Stimulated activated CD4-positive, alpha-beta T cell treated with anti-CD3 and anti-CD28 coated beads, Interleukin-4, amount 100 ng/mL, for 24 hours (primary cell): ENCODE results near the gene RPS6KA2.

Source experiments
- DNase-seq: peaks from one replicate; pipeline ENCODE4 v3.0.0-alpha.2; 2020

RPS6KA2 gene

DNA sequence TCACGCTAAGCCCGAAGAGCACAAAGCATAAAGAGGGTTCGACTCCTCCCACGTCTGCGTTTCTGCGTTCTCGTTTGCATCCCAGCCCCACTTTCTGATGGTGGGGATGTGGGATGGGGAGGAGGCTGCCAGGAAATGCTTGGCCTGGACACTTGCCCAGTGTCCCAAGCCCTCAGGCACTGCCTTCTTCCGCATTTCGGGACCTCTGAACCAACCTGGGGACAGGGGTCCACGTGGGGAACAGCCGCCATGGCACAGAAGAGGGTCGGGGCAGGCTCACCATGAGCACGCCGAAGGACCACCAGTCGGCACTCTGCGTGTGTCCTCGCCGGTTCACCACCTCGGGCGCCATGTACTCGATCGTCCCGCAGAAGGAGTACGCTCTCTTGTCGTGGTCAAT lies 128.8 kb downstream of the RPS6KA2 start:
- DNase-seq, result no peak

DNA sequence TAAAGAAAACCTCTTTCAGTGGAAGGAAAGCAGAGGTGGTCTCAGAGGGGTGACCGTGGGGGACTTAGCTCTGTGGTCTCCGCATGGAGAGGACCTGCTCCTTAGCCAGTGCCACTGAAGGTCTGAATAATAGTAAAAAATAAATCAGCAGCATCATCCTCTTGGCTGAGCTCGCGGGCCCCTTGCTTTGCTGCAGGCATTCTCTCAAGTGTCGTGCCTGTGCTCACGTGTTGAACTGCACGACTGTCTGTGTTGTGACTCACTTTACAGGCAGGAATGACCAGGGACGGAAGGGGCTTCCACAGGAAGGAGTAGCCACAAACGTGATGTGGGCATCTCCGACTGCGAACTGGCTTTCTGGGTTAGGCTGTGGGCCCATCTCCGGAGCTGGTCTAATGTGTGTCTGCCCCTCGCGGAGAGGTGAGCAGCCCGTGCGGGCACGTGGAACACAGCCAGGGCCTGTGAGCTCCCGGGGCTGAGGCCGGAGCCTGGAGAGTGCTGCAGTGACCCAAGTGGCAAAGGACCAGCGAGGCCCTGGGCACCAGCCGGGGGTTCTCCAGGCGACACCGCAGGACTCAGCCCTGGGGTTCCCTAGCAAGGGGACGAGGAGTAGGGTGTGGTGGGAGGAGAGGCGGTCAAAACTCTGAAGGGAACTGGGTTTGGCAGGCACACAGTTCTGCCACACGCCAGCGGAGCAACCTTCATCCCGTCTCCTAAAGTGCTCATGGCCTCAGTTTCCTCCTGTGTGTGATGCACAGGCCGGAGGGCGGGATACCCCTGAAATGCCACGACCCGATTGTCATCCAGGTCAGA lies 129.8 kb downstream of the RPS6KA2 start:
- DNase-seq, result no peak

DNA sequence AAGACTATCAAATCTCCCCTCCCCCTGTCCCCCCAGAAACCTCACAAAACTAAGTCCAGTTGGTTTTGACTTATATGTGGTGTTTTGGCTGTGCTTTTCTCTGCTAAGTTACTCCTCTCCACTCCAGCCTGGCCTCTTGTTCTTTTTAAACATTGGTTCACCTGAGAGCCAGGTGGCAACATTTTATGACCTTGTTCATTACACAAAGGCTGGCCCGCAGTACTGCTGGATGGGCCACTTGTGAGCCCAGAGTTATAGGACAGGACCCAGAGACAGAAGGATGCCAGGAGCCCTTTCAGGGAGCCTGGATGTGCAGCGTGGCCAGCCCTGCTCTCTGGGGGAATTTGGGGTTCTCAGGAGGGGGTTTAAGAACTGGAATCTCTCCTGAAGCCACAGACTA lies 130.6 kb downstream of the RPS6KA2 start:
- no peak for DNase-seq

DNA sequence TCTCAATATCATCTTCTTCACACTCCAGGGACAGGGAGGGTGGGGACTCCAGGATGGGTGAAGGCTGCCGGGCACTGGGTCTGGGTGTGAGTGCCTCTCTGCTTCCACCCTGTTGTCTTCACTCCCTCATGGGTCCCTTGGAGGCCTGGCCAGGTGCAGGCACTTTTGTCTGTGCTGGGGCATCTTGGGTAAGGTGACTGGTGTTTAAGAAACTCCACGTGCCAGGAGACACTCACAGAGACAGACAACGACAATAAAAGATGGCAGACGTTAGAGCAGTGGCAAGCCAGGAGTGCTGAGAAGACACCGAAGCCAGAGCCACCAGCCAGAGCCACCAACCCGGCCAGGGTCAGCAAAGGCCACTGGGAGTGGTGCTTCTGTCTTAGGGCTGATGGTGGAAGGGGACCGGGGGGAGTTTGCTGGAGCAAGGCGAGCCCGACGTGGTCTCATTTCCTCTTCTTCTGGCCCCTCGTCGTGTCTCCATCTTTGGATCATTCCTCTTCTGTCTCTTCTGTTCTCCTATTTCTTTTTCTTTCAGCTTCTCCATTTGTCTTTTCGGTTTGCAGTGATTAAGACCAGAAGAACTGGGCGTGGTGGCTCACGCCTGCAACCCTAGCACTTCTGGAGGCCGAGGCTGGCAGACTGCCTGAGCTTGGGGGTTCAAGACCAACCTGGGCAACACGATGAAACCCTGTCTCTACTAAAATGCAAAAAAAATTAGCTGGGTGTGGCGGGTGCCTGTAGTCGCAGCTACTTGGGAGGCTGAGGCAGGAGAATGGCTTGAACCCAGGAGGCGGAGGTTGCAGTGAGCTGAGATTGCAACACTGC lies 131.3 kb downstream of the RPS6KA2 start:
- no peak for DNase-seq

DNA sequence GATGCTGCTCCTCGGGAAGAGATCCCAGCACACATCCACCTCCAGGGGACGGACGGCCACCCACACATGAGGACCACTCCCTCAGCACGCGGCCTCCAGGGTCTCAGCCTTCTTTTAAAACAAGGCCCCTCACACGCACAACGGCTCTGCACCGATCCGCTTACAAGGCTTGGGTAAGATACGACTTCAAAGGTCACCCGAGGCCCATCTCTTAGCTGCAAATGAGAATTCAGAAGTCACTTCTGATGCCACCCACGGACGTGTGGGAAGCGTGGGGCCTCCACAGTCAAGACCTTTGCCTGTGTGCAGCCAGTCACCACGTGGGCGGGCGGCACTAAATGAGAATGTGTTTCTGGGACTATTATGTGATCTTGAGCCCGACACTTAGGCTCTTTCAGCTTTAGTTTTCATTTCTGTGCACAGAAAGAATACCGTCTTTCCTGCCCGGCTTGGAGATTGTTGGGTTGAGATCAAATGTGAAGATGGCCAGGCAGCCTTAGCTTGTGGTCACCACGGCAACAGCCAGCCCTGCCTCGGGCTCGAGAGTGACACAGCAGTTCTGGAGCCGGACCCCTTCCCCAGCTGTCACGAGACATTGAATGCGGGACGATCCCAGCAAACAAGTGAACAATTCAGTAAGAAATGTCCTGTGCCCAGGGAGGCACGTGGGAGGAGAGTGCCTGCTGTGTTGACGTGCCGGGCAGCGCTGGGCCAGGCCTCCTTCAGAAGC lies 132.1 kb downstream of the RPS6KA2 start:
- DNase-seq, result peak; percentile 56

DNA sequence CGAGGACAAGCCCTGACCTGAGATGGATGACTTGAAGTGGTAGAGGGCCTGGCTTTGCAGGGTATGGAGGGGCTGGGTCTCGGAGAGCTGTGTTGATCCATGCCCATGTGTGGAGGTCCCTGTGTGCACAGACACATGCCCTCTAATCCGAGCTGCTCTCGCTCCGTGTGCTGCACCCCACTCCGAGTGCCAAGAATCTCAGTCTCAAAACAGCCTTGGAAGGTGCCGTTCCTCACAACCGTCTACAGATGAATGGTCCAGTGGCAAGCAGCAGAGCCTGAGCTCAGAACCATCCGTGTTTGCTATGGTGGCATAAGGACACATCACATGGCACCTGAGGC lies 133.0 kb downstream of the RPS6KA2 start:
- DNase-seq, result no peak

DNA sequence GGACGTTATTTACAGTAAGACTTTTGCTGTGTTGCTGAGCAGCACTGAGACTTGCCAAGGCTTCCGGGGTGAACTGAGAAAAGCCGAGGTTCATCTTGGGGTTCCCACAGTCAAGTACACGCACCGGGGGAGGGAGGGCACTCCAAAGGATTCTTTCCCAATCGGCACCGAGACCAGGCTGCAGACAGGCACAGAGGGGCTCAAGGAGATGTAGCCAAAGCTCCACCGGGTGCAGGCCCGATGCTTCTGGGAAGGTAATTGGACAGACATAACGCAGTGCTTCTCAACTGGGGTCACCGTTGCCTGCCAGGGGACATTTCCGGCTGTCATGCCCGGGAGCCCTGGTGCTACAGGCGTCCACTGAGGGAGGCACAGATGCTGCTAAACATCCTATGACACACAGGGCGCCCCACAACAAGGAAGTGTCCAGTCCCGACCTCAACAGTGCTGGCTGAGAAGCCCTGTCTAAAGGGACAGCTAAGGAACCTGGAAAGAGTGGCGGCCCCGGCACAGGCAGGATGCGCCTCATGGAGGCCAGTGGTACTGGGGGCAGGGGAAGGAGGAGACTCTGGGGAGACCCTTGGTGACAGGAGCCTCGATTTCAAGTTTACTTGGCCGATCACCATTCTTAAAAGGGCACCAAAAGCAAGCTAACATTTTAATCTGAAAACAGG lies 133.5 kb downstream of the RPS6KA2 start:
- DNase-seq, result no peak

DNA sequence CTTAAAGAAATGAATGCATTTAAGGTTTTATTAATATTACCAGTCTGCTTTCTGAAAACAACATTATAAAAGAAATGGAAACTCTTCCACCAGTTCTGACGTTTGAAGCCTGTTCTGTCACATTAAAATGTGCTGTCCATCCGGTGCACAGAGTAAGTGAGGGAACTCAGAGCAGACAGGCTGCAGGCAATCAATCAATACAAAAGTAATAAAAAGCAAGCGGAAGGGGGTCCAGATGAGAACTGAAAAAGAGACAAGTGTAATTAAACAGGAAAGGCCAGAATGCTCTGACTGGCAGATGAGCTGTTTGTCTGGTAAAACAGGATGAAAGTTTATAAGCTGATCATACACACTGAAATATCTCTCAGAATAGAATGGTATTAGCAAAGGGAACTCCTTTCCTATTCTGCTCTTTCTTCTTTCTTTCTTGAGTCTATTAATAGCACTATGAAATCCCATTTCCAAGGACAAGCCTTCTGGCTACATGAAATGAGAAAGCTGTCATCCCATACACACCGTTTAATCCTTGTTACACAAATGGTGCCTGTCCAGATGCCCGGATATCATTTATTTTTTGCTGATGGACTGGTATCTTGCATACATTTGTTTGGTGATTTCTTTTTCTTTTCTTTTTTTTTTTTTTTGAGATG lies 134.8 kb downstream of the RPS6KA2 start:
- DNase-seq, result no peak

DNA sequence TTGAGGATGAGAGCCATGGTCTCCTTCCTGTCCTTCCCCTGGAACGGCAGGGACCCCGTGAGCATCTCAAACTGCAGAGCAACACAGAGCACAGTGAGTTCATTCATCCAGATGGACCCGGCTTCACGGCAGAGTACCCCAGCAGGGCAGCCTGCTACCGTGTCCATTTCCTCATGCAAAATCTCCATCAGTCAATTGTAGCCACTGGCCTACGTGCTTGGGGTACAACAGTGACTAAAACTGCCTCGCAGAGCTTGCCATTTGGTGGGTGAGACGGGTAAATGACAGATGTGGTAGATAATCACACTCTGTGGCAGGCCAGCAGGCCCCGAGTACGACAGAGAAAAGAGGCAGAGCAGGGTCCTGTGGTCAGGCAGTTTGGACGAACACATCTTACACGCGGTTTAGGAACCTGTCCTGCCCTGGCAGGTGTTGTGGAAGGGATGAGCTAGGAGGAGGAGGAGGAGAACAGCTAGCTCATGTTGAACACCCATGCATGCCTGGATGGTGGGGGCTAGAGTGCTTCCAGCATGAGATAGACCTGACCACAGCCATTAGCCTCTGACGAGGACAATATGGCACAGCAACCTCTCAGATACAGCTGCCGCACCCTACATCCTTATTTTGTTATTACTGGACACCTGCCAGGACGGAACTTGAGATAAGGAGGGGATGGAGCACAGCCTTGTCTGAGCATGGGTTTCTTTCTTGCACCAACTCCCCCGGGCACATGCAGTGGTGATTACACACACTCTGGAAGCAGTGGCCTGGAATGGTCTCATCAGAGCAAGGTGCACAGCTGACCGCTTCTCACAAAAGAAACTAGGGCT lies 136.2 kb downstream of the RPS6KA2 start:
- DNase-seq, result no peak

DNA sequence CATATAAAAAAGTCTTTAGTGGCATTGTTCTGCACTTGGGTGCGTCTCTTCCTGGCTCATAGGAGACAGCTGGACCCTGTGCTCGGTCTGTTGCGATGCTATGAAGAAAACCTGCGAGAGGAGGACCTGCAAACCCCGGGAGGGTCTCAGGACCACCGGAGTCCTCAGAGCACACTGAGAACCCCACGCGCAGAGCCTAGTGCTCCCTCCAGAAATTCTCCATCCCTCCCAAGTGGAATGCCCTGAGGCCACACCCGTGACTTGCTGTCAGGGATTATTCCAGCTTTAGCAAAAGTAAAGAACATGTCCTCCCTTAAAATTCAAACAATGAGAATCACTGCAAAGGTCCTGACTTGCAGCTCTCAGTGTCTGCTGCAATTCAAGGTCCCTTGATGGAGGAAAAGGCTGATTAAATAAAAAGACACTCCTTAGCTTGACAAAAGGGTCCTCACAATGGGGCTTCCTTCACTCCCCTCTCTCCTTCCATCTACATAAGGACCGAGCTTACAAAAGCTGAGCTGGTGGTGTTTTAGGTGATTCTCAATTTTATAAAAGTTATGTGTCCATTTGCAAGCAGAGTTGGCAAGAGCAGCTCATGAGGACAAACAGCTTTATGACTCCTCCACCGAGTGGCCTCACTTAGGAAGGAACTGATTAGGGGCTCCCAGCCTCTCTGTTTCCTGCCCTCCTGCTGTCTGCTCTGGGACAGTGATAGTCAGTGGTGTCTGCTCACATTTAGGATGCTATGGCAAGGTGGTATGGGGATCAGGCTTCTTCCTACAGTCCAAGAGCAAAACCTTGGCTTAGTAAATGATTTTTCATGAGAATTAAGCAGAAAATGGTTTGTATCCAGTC lies 137.5 kb downstream of the RPS6KA2 start:
- DNase-seq, result no peak

DNA sequence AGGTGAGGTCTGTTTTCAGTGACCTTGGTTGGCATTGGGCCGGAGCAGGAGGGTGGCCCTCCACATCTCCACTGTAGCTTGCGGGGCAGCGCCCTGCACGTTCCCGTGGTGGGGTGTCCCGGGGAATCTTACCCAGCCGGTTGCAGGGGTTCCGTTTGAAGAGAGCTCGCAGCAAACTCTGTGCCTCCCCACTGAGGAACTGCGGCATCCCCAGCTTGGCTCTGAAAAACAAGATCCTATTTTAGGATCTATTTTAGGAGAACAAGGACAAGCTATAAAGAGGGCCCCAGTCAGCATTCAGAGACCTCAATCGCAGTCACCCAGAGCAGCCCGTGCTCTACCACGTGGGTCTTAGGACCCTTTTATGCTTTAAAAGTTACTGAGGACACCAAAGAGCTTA lies 138.3 kb downstream of the RPS6KA2 start:
- DNase-seq, result no peak

DNA sequence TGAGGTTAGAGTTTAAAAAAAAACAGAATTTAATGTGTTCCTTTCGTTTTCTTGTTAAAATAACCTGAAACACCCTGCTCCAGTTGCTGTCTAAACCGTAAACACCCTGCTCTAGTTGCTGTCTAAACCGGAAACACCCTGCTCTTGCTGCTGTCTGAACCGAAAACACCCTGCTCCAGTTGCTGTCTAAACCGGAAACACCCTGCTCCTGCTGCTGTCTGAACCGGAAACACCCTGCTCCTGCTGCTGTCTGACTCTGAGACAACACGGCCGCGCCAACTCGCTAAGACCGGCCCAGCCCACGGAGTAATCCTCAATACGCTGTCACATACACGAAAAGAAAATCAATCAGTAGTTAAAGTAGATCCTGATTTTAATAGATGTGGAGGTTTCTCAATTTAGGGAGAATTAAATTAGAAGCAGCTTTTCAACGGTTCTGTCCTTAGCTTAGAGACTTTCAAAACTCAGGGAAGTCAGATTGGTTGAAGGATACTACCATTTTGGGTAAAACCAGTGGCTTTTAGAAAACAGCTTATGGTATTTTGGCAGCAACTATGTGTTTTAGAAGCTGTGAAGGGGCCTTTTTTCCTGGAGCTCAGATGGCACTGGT lies 138.9 kb downstream of the RPS6KA2 start:
- peak; percentile 78 for DNase-seq

DNA sequence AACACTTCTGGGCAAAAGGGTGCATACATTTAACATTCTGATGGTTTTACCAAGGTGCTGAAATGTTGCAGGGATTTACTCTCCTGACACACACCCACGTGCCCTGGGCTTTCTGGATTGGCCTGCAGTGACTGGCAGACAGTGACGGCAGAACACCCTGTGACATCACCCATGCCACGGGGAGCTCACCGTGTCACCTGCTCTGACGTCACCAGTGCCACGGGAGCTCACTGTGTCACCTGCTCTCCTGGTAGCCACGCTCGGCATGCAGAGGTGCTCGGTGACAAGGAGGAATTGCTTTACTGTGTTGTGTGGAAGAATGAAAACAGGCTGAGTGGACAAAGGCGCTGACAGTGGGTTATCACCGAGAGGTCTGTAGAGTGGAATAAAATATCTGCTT lies 139.9 kb downstream of the RPS6KA2 start:
- DNase-seq, result no peak

DNA sequence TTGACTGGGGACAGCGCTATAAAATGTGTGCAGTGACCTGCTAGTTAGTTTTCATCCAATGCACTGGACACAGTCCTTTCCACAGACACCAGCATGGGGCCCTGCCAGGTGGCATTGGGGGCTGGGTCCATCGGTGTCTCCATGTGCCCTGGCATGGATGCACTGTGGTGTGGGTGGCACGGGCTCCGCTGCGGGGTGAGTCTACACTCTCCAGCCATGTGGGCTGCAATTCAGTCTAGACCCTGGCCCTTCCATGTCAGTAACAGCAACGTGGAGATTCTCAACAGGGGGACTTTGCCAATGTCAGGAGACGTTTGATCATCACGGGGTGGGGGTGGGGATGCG lies 140.5 kb downstream of the RPS6KA2 start:
- DNase-seq, result no peak

DNA sequence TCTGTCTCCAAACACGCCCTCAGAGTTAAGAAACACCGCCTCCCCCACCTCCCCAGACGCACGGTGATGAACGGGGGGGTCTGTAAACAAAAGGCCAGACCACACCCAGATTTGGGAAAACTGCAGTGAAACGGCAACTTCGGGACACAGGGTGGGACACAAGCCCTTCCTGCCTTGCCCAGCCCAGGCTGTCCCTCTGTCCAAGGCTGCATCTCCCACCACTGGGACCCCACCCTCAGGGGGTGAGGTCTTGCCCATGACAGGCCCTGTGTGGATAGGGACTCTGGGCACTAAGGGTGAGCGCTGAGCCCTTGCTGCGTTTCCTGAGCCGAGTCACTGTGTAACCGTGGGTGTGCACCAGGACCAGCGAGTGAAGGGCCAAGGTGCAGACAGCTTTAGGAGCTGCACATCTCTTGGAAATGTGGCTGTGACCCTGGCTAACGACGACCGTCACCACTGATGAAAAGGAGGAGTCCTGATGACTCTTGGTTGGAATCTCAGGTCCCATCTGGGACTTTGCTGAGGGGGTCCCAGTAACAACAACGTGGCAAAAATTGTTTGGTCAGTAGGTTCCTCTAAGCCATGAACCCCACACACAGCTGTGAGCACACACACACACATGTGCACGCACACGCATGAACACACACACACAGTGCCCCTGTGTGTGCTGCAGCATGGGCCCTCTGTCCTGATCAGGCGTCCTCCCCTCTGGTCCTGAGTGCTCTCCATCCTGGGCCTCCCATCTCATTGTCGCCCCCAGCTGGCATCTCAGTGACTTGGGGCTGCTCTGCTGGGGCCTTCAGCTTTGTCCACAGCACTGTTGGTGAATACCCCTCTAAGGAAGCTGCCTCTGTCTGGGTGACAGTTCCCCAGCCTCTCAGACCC lies 141.2 kb downstream of the RPS6KA2 start:
- DNase-seq, result no peak

DNA sequence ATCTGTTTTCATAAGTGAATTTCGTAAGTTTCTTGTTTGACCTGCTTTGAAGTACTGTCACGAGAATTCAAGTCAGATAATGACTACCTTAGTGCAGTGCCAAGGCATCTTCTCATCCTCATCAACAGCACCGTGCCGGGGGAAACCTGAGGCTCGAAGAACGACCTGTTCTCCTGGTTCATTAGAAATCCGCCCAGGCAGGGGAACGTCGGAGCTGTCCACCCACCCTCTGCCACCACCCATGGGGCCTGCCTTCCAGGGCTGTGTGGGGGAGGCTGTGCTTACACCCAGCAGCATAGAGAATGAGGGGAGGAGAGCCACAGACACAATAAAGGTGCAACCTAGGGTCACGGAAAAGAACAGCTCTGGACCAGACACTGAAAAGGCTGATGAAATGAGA lies 142.2 kb downstream of the RPS6KA2 start:
- DNase-seq, result no peak

DNA sequence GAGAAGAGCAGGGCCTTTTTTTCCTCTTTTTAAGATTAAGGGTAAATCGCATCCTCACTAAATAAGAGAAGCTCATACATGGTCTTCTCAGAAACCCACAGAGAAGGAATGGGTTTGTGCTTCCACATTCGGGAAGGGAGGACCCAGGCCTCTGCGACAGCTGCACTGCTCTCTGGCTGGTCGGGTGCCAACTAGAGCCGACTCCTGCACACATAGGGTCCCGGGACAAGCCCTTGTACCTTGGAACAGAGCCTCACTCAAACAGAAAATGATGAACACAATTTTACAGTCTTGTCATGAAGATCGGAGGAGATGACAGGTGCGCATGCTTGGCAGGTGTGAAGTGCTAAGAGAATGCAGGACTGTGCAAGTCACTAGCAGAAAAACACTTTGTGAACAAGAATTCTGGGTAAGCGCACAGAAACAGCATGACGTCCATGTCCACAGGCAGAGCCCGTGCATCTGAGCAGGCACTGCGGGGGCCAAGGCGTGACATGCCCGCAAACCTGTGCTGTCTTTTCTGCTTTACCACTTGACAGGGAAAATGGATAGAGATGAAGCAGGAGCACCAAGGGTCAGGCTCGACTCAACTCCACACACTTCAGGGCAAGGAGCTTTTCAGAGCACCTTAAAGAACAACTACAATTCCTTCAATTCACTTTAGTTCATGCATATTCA lies 143.3 kb downstream of the RPS6KA2 start:
- DNase-seq, result no peak

DNA sequence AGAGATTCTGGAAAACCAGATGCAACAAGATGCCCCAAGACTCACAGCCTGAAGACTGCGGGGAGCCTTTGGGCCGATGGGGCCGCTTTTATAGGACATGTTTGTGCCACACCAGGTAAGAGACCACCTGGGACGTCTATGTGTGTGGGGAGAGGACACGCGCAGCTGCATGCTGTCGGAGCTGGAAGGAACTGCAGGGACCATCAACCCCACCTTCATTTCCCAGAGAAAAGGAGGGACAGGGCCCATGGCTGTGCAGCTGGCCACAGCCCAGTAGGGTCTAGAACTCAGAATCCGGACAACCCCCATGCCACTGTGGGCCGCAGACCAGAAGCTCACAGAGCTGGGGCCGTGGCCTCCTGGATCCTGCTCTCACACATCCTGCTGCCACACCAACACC lies 144.0 kb downstream of the RPS6KA2 start:
- no peak for DNase-seq
